GM21737 (cell line): Measurements from ENCODE around the gene RIN3.
A peak's percentile ranks its signal among the peaks of the same experiment; 100 is the strongest.
"Not testable (repeated sequence)": the region's sequence is repeated elsewhere in the genome, so short reads cannot be mapped to it uniquely, and the experiment has no call there.

Experiments
- ATAC-seq: cut with Tn5 transposase; IDR thresholded peaks from one replicate; pipeline ENCODE4 v1.9.1; 2021; ENCODE audit warnings: mild to moderate bottlenecking, moderate library complexity; ENCODE audit not compliant: unreplicated experiment

RIN3 gene

GRCh38 chr14:92615451-92615850 lies 101.9 kb downstream of the RIN3 start:
- peak; percentile 72 for ATAC-seq

DNA sequence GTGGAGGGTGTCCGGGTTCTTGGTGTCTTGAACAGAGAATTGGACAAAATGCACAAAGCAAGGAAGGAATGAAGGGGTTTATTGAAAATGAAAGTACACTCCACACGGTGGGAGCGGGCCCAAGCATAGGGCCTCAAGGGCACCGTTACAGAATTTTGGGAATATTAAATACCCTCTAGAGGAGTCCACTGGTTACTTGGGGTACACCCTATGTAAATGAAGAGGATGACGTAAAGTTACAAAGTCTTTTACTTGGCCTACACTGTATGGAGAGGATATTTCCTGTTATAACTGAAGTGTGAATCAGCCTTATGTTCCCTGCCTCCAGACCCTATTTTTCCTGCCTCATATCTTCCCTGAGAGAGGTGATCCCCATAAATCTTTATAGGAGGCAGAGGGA lies 102.6 kb downstream of the RIN3 start:
- no peak for ATAC-seq

DNA sequence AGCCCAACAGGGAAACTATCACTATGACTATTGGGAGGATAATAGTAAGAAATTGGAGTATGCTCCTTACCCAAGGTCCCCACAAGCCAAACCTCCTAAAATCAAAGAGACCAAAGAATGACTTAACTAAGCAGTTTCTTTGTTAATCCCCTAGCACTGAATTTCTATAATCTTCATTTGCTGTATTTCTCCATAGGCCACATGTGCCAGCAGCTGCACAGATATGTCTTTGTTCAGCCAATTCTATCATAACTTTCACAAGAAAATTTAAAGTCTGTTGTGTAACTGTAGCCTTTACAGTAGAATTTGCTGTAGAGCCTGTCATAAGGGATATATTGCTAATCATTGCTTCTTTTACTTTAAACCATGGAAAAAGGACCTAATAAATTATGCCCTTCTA lies 104.0 kb downstream of the RIN3 start:
- ATAC-seq, result no peak

DNA sequence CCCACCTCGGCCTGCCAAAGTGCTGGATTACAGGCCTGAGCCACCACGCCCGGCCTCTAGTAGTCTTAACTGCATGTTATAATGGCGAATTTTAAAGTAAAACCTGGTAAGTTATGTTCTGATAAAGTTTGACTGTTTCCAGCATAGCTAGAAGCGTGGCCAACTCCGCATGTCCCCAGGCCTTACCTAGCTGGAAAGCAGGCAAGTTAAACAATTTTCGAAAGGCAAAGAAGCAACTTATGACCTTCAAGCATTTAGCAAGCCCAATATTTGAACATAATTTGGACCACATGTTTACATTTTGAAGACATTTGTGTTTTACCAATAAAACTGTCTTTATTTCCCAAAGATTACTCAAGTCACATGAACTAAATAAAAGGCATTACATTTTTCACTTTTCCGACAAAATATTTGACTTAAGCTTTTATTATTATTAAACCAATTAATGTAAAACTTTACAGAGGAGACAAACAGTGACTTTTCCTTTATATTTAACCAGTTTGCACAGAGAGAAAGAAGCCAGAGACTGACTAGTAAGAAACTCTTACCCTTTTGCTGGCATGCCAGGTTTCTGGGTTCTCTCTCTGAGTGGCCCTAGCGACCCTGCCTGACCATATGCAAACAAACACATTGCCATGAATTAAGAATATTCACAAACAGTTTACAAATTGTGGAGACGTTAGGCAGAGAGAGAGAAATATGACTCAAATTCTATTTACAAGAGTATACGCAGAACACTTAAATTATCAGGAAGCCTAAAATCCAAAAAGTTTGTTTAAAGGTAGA lies 106.3 kb downstream of the RIN3 start:
- ATAC-seq, result no peak

- no peak for ATAC-seq
These were observed 108.7 kb downstream of the RIN3 start for GRCh38 chr14:92622311-92622710.

- no peak for ATAC-seq
These were observed 111.2 kb downstream of the RIN3 start for GRCh38 chr14:92624764-92625163.

DNA sequence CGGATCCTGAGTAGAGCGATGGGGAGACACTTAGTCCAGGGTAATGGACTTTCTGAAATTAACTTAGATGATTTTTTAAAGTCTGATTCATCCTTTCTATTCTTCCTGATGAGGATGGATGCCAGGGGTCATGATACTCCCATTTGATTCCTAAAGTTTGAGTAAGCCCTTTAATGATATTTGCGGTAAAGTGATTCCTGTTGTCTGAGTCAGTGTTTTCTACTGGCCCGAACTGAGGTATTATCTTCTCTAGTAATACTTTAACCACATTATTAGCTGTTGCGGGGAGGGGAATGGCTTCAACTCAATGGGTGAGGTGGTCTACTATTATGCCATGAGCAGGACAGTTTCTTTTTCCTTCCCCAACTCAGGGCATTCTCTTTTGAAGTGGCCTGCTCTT lies 111.6 kb downstream of the RIN3 start:
- no peak for ATAC-seq

GRCh38 chr14:92626041-92626440 lies 112.5 kb downstream of the RIN3 start:
- ATAC-seq, result no peak

GRCh38 chr14:92627707-92628215 lies 114.2 kb downstream of the RIN3 start:
- ATAC-seq, result no peak

DNA sequence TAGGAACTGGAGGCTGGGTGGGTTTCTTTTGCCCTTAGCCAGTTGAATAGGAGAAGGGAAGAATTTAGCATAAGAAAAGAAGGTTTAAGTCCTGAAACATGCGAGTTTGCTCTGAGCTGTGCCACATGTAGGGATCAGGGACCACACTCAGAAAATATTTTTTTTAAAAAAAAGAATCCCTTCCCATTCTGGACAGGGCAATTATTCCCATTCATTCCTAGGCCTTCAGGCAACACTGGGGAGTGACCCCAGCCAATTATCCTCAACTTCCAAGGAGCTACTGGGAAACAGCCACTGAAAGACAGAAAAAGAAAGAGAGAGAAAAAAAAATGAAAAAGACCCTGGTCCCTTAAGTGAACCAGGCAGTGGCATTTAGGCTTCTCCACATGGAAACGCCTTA lies 115.1 kb downstream of the RIN3 start:
- no peak for ATAC-seq

DNA sequence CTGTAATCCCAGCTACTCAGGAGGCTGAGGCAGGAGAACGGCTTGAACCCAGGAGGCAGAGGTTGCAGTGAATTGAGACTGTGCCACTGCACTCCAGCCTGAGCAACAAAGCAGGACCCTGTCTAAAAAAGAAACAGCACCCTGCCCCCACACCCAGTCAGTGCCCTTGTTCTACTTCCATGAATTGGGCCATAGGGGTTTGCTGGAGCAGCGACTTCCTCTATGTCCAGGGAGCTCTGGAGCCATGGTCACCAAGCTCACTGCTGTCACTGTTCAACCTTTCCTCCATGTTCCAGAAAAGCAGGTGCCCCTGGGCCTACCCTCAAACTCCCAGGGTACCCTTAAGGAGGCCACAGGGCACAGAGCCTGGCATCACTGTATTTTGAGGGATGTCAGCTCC lies 116.8 kb downstream of the RIN3 start:
- ATAC-seq, result no peak

- ATAC-seq, result no peak
These were observed 117.5 kb downstream of the RIN3 start for GRCh38 chr14:92631098-92631497.

DNA sequence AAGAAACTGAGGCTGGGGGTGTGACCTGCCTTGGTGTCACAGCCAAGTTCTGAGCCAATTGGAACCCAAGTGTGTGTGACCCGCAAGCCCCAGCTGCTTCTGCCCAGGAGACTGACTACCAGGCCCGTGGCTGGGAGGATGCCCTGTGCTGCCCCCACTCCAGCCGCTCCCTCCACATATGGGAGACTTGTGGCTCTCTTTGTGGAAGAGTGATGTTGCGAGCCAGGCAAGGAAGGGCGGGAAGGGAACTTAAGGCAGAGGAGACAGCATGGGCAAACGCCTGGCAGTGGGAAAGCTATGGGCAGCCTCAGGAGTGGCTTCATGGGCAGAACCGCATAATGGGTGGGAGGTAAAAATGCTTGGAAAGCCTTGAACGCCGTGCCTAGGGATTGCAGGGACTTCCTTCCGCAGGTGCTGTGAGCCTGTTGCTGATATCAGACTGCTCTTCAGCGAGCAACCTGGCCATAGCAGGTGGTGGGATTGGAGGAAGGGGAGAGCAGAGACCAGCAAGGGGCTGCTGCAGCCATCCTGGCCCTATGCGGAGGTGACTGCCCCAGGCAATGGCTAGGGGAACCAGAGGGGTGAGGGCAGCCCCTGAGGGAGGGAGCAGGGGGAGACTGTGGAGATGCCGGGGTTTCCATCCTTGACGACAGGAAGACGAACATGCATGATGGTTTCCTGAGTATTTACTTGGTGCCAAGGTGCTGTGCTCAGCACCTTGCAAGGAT lies 119.1 kb downstream of the RIN3 start:
- ATAC-seq, result no peak

GRCh38 chr14:92633274-92633616 lies 119.7 kb downstream of the RIN3 start:
- ATAC-seq, result no peak

DNA sequence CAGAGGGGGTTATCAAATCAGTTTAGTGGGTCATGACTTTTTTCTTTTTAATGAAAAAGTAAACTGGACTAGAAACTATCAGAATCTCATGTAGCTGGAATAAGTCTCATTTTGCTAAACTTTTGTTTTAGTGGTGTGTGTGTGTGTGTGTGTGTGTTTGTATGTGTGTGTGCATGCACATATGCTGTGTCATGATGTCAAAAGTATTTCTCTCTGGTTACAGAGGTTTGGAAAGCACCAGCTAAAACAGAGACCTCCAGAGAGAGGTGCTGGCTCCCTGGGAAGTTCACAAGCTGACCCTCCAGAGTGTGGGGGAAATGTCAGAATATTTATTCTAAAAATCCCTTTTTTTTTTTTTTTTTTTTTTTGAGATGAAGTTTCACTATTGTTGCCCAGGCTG lies 120.1 kb downstream of the RIN3 start:
- no peak for ATAC-seq

GRCh38 chr14:92635031-92635430 lies 121.5 kb downstream of the RIN3 start:
- no peak for ATAC-seq

DNA sequence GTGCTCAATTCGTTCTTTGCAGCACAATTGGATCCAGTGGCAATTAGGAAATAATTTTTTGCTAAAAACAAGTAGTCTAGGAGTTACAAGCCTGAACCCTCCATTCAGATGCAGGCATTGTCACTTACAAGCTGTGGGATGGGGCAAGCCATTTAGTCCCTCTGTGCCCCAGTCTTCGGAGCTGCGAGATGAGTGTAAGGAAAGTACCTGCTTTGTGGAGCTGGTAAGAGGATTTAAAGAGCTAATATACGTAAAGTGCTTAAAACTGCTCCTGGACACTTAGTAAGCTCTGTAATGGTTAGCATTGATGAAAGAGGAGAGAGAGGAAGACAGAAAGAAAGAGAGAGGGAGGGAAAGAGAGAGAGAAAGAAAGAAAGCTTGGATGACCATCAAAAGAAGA lies 122.3 kb downstream of the RIN3 start:
- no peak for ATAC-seq

GRCh38 chr14:92637228-92637627 lies 123.6 kb downstream of the RIN3 start:
- ATAC-seq, result no peak

DNA sequence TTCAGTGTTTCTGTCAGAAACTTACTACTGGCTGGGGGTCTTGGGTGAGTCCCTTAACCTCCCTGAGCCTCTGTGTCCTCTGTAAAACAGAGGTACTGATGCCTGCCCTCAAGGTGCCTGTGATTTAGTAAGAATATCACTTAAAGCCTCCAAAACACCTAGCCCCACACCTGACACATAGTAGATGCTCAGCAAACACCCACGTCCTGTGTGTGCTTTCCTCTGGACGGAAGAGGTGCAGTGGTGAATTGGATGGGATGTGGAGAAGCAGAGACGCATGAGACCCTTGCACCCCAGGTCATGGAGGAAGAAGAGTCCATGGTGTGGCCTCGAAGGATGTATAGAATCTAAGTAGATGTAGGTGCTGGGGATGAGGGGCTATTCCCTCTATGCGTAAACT lies 124.3 kb downstream of the RIN3 start:
- ATAC-seq, result no peak

- no peak for ATAC-seq
These were observed 124.7 kb downstream of the RIN3 start for GRCh38 chr14:92638266-92638665.

- no peak for ATAC-seq
These were observed 125.3 kb downstream of the RIN3 start for GRCh38 chr14:92638904-92639303.

DNA sequence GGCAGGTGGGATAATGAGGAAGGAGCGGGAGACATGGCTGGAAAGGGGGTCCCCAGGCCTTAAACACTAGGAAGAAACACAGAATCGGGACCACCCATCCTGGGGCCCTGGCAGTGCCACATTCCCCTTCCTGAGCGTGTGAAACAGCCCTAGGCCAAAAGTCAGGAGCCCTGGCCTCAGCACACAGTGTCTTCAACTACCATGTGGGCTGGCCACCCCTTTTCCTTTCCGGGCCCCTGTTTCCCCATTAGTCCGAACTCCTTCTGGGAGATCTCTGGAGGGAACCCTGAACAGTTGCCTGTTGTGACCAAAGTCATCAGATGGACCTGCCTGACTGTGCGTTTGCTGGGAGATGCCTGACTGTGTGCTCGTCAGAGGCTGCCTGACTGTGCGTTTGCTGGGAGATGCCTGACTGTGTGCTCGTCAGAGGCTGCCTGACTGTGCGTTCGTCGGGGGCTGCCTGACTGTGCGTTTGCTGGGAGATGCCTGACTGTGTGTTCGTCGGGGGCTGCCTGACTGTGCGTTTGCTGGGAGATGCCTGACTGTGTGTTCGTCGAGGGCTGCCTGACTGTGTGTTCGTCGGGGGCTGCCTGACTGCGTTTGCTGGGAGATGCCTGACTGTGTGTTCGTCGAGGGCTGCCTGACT lies 126.0 kb downstream of the RIN3 start:
- not testable (repeated sequence) for ATAC-seq
